ENCODE data around the gene NUMB.
"Not testable (repeated sequence)": the region's sequence is repeated elsewhere in the genome, so short reads cannot be mapped to it uniquely, and the experiment has no call there.

NUMB gene

DNA sequence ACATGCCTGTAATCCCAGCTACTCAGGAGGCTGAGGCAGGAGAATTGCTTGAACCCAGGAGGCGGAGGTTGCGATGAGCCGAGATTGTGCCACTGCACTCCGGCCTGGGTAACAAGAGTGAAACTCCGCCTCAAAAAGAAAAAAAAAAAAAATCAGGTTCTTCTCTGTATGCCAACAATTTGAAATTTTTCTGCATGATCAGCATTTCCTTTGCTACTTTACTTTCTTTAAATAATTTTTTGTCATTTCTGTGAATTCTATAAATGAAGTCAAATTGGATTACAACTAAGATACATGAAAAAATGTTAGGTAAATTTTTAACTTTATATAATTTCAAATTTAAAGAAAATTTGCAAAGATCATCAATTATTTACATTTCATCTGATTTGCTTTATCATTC lies 87.8 kb downstream of the NUMB start:
- no peak overlapping the region for H3K27ac ChIP-seq

GRCh38 chr14:73369428-73369827 lies 88.9 kb downstream of the NUMB start:
- H3K27ac ChIP-seq = no peak overlapping the region
- DNase-seq (ENCODE audit: low read depth, low spot score) = no peak

More for the DNA sequence above, 87.8 kb downstream of the NUMB start:
- no peak for DNase-seq (ENCODE audit: low read depth, low spot score)

DNA sequence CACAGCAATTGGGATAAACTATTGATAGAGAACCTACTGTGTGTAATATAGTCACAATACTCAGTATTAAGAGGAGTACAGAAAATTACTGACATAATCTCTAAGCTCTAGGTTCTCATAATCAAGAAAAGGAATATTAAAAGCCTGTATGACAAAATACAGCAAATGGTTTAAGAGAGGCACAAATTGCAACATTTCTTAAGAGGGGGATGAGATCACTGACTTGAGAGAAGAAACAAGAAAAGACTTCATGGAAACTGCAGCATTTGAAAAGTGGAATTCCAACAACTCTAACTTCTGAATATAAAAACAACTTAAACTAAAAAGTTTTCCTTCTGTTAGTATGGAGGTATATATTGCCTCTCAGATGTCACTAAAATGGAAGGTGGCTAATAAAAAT lies 89.7 kb downstream of the NUMB start:
- DNase-seq (ENCODE audit: low read depth, low spot score) = no peak
- no peak overlapping the region for H3K27ac ChIP-seq

DNA sequence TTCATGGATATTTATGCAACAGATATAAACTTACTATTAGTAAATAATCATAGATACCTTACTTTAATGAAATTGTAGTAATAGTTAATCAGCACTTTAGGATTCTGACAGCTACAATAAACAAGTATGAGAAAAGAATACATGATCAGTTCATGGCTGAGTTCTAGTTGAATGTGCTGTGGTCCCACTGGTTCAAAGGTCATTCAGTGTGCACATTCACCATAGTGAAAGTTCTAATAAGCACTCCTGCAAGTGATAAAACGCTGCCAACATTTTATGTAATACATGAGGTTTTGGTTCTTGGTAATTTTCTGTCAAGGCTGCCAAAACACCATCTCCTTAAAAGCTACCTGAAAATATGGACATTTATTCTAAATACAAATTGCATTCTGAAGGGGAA lies 92.6 kb downstream of the NUMB start:
- no peak for DNase-seq (ENCODE audit: low read depth, low spot score)
- no peak overlapping the region for H3K27ac ChIP-seq

DNA sequence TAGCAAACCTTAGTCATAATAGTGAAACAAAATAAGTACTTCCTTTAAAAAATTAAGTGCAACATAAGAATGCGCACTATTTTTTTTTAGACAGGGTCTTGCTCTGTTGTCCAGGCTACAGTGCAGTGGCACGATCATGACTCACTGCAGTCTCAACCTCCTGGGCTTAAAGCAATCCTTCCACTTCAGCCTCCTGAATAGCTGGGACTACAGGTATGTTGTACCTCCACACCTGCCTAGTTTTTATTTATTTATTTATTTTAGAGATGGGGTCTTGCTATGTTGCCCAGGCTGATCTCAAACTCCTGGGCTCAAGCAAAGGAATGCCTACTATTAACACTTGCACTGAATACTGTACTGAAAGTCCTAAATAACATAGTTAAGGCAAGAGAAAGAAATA lies 93.8 kb downstream of the NUMB start:
- no peak for DNase-seq (ENCODE audit: low read depth, low spot score)
- H3K27ac ChIP-seq = no peak overlapping the region

DNA sequence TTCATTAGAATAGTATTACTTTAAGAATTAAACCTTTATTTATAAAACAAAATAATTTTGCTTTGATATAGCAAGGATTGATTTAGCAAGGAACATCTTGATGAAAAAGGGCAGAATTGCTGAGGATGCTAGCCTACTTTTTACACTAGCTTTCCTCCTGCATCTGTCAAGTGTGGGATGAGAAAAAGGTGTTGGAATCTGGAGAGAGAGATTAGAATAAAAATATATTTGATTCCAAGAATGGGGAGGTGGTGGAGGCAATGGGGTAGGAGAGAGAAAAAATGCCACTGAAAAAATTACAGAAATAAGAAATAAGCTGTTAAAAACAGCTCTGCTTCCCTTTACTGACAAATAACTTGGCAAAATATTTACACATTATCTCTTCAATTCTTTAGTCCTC lies 98.9 kb downstream of the NUMB start:
- H3K27ac ChIP-seq = no peak overlapping the region
- no peak for DNase-seq (ENCODE audit: low read depth, low spot score)

- DNase-seq (ENCODE audit: low read depth, low spot score) = no peak
- H3K27ac ChIP-seq = no peak overlapping the region
Observed at GRCh38 chr14:73358187-73358586, 100.2 kb downstream of the NUMB start.

DNA sequence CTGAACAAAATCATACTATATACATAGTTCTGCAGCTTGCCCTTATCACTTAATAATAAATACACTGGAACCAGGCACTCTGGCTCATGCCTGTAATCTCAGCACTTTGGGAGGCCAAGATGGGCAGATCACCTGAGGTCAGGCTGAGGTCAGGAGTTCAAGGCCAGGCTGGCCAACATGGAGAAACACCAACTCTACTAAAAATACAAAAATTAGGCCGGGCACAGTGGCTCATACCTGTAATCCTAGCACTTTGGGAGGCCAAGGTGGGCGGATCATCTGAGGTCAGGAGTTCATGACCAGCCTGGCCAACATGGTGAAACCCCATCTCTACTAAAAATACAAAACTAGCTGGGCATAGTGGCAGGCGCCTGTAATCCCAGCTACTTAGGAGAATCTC lies 109.3 kb downstream of the NUMB start:
- not testable (repeated sequence) for DNase-seq (ENCODE audit: low read depth, low spot score); H3K27ac ChIP-seq

DNA sequence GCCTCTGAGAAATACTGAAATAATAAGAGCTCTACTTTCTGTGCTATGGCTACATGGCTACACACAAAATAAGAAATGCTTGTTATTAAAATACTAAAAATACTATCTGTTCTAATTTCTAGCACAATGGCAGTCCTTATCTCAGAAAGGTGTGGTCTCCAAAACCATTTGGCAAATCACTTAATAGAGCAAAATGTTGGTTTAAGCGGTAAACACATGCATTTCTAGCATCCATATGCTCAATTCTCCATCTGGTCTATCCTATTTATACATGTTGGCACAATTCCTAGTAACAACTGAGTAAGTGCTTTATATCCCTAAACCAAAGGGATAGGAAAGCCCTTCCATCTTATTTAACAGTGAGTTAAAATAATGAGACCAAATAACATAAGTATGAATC lies 114.0 kb downstream of the NUMB start:
- no peak for DNase-seq (ENCODE audit: low read depth, low spot score)
- no peak overlapping the region for H3K27ac ChIP-seq

GRCh38 chr14:73342670-73343069 lies 115.7 kb downstream of the NUMB start:
- no peak for DNase-seq (ENCODE audit: low read depth, low spot score)
- H3K27ac ChIP-seq = no peak overlapping the region

DNA sequence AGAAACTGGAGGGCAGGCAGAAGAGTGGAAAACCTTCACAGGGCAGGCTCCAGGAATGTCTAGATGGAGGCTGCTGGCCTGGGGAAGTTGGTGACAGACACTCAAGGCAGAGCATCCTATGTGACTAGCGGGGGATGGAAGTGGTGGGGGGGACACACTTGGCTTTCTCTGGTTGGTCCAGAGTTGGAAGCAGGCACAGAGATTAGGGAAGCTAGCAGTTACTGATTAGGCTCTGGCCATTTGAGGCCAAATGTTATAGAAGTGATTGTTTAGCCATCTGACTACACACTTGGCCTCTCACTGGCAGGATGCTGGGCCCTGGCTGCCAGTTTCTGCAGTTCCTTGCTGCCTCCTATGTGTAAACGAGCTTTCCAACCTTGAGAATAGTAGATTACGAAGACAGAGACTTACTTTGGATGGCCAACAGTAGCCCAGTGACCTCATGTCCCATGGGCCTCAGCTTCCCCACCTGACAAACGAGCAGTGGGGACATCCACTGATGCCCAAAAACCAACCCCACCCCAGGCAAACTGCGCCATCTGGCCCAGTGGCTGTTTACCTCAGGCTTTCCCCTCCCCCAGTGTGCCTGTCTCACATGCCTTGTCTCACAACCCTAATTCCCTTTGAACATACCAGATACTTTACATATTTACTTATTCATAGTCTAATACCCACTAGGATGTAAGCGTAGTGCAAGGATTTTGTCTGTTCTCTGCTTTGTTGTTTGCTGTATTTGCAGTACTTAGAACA lies 118.3 kb downstream of the NUMB start:
- no peak for DNase-seq (ENCODE audit: low read depth, low spot score)
- H3K27ac ChIP-seq = no peak overlapping the region

- no peak for DNase-seq (ENCODE audit: low read depth, low spot score)
- no peak overlapping the region for H3K27ac ChIP-seq
Observed at GRCh38 chr14:73339206-73339605, 119.1 kb downstream of the NUMB start.

- no peak for DNase-seq (ENCODE audit: low read depth, low spot score)
- no peak overlapping the region for H3K27ac ChIP-seq
Observed at GRCh38 chr14:73338551-73338950, 119.8 kb downstream of the NUMB start.

DNA sequence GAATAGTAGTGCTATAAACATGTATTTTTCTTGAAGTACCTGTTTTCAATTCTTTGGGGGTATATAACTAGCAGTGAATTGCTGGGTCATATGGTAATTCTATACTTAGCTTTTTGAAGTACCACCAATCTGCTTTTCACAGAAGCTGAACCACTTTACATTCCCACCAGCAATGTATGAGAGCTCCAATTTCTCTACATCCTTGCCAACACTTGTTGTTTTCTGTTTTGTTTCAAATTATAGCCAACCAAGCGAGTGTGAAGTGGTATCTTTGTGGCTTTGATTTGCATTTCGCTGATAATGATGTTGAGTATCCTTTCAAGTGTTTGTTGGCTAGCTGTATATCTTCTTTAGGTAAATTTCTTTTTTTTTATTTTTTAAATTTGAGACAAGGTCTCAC lies 125.3 kb downstream of the NUMB start:
- no peak overlapping the region for H3K27ac ChIP-seq
- no peak for DNase-seq (ENCODE audit: low read depth, low spot score)

DNA sequence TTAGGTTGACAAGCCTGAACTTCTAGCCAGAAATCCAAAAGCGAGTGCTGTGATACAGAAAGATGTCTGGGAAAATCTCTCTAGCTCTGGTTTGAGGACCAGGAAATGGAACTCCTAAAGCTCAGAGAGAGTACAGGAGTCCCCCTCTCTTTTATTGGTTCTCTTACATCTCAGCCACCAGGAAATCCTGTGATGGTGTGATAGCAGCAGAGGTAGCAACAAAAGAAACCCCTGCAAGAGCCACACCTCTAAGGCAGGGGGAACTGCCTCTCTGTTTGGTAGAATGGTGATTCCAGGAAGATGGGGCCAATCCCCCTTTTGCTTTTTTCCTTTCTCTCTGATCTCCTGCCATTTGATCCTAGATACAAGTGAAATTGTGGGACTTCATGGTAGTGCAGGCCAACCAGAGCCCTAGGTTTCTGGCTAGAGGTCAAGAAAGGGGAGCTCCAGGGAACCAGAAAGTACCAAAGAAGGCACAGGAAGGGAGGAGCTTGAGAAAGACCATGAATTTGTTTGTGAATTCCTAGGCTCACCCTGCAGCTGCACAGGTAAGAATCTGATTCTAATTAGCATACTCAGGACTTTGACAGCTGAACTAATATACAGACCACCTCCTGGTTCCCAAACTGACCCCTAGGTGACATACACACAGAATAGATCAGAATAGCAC lies 132.6 kb downstream of the NUMB start:
- DNase-seq (ENCODE audit: low read depth, low spot score) = no peak
- H3K27ac ChIP-seq = no peak overlapping the region

DNA sequence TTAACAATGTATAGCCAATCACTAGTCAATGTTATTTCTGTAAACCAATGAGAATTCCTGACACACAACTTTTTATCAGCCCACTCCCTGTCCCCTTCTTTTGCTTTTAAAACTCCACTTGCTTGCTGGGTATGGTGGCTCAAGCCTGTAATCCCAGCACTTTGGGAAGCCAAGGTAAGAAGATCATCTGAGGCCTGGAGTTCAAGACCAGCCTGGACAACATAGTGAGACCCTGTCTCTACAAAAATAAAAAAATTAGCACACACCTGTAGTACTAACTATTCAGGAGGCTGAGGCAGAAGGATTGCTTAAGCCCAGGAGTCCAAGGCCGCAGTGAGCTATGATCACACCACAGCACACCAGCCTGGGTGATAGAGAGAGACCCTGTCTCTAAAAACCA lies 133.3 kb downstream of the NUMB start:
- no peak for DNase-seq (ENCODE audit: low read depth, low spot score)
- no peak overlapping the region for H3K27ac ChIP-seq

- H3K27ac ChIP-seq = no peak overlapping the region
- DNase-seq (ENCODE audit: low read depth, low spot score) = no peak
Observed at GRCh38 chr14:73324533-73324932, 133.8 kb downstream of the NUMB start.

- H3K27ac ChIP-seq = no peak overlapping the region
Observed at GRCh38 chr14:73323896-73324399, 134.4 kb downstream of the NUMB start.

GRCh38 chr14:73313151-73313550 lies 145.2 kb downstream of the NUMB start:
- no peak overlapping the region for H3K27ac ChIP-seq
- no peak for DNase-seq (ENCODE audit: low read depth, low spot score)

More at GRCh38 chr14:73323896-73324399, 134.4 kb downstream of the NUMB start:
- no peak for DNase-seq (ENCODE audit: low read depth, low spot score)

GRCh38 chr14:73312687-73313086 lies 145.7 kb downstream of the NUMB start:
- DNase-seq (ENCODE audit: low read depth, low spot score) = no peak

GRCh38 chr14:73311708-73312030 lies 146.7 kb downstream of the NUMB start:
- H3K27ac ChIP-seq = peak overlapping the region; percentile 52
- DNase-seq (ENCODE audit: low read depth, low spot score) = no peak

More at GRCh38 chr14:73312687-73313086, 145.7 kb downstream of the NUMB start:
- H3K27ac ChIP-seq = peak overlapping the region; percentile 52

DNA sequence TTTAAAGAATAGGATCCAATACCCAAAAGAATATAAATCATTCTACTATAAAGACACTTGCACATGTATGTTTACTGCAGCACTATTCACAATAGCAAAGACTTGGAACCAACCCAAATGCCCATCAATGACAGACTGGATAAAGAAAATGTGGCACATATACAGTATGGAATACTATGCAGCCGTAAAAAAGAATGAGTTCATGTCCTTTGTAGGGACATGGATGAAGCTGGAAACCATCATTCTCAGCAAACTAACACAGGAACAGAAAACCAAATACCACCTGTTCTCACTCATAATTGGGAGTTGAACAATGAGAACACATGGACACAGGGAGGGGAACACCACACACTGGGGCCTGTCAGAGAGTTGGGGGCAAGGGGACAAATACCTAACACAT lies 149.1 kb downstream of the NUMB start:
- DNase-seq (ENCODE audit: low read depth, low spot score) = not testable (repeated sequence)

More for the DNA sequence above, 149.1 kb downstream of the NUMB start:
- H3K27ac ChIP-seq = not testable (repeated sequence)

Measured in epithelial cell of prostate (primary cell).